Measurements from ENCODE around the gene RNF113B. TPM values are rescaled to one million over a fixed set of nuclear protein-coding genes. Genes with fewer than 3 reads are reported as not detected.

The RNF113B gene
- total and polyA plus RNA-seq, 2 experiments from 2014 or later: 0.19 TPM; not detected in 1

- ATAC-seq: no peak
Measured at GRCh38 chr13:98192008-98192407, 14.9 kb upstream of the RNF113B start.

More at GRCh38 chr13:98192008-98192407, 14.9 kb upstream of the RNF113B start:
- Mint-ChIP-seq H3K4me1 (peaks cover 39% of the 10 kb centered on the region), H3K36me3 (ENCODE audit: low read depth) (no peaks in the 10 kb centered on the region), H3K4me3 (no peak overlapping the region), H3K27ac (no peak overlapping the region), H3K27me3 (ENCODE audit: insufficient read depth, low read depth, poor library complexity) (peaks cover 3% of the 10 kb centered on the region), H3K9me3 (no peaks in the 10 kb centered on the region)
- Histone ChIP-seq H3K4me2 (no peak overlapping the region), H2AFZ (no peak overlapping the region), H4K20me1 (replicated peaks; ENCODE audit: insufficient read depth) (peaks cover 3% of the 10 kb centered on the region; the same call in 1 of the 2 replicates), H3K27ac (ENCODE audit: low read depth) (no peak overlapping the region), H3K9me2 (ENCODE audit: insufficient read depth) (no peaks in the 10 kb centered on the region), H3K4me1 (ENCODE audit: insufficient read depth) (peaks cover 33% of the 10 kb centered on the region), H3K27me3 (ENCODE audit: insufficient read depth) (no peaks in the 10 kb centered on the region), H3K79me2 (replicated peaks; ENCODE audit: insufficient read depth) (peaks cover 92% of the 10 kb centered on the region), H3K36me3 (ENCODE audit: insufficient read depth) (no peaks in the 10 kb centered on the region), H3K4me3 (no peak overlapping the region), H3F3A (replicated peaks; ENCODE audit: low read depth) (no peaks in the 10 kb centered on the region)
- DNase-seq (ENCODE audit: low spot score): no peak
- TF ChIP-seq, protein P1, sequence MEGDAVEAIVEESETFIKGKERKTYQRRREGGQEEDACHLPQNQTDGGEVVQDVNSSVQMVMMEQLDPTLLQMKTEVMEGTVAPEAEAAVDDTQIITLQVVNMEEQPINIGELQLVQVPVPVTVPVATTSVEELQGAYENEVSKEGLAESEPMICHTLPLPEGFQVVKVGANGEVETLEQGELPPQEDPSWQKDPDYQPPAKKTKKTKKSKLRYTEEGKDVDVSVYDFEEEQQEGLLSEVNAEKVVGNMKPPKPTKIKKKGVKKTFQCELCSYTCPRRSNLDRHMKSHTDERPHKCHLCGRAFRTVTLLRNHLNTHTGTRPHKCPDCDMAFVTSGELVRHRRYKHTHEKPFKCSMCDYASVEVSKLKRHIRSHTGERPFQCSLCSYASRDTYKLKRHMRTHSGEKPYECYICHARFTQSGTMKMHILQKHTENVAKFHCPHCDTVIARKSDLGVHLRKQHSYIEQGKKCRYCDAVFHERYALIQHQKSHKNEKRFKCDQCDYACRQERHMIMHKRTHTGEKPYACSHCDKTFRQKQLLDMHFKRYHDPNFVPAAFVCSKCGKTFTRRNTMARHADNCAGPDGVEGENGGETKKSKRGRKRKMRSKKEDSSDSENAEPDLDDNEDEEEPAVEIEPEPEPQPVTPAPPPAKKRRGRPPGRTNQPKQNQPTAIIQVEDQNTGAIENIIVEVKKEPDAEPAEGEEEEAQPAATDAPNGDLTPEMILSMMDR (conservative IDR thresholded peaks at IDR 0.05; ENCODE audit: low read depth in 2 of 2): no peak
- no peak for TF ChIP-seq EZH2phosphoT487 (IDR thresholded peaks at IDR 0.05; ENCODE audit: unreplicated experiment)
- TF ChIP-seq ZNF462 (CRISPR knock-in tag; IDR thresholded peaks at IDR 0.05): no peak
- no peak for TF ChIP-seq JUNB (IDR thresholded peaks at IDR 0.05; ENCODE audit: unreplicated experiment)
- TF ChIP-seq ZNF114 (CRISPR knock-in tag; IDR thresholded peaks at IDR 0.05): no peak
- TF ChIP-seq ZNF331 (CRISPR knock-in tag; IDR thresholded peaks at IDR 0.05; ENCODE audit: low read depth): no peak
- TF ChIP-seq, protein P2, sequence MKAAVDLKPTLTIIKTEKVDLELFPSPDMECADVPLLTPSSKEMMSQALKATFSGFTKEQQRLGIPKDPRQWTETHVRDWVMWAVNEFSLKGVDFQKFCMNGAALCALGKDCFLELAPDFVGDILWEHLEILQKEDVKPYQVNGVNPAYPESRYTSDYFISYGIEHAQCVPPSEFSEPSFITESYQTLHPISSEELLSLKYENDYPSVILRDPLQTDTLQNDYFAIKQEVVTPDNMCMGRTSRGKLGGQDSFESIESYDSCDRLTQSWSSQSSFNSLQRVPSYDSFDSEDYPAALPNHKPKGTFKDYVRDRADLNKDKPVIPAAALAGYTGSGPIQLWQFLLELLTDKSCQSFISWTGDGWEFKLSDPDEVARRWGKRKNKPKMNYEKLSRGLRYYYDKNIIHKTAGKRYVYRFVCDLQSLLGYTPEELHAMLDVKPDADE (IDR thresholded peaks at IDR 0.05): no peak
- TF ChIP-seq POLR2AphosphoS5 (IDR thresholded peaks at IDR 0.05; ENCODE audit: low read depth): no peak
- no peak for TF ChIP-seq EZH2 (IDR thresholded peaks at IDR 0.05; ENCODE audit: low read depth, unreplicated experiment)
